Measurements from ENCODE around the gene ORC5.
"Not testable (repeated sequence)": the region's sequence is repeated elsewhere in the genome, so short reads cannot be mapped to it uniquely, and the experiment has no call there.

The ORC5 gene

DNA sequence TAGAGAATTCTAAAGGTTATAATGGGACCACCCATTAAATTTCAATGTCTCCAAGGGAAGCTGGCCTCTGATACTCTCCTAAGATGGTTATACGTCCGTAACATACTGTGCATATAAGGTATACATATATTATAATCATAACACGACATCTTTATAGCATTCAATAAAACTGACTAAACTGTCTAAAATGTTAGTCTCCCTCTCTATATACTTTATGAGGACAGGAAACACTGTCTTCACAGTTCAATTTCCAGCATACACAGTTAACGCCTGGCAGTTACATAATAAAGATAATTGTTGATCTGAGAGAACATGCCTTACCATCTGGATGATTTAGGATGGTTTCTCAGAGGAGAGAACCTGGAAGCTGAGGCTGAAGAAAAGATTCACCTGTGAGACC is 1.2 kb upstream of the ORC5 start:
- H3K4me1 Mint-ChIP-seq = peaks cover 32% of the 10 kb centered on the region
- no peaks in the 10 kb centered on the region for H3K36me3 Mint-ChIP-seq
- peak overlapping the region; percentile 95 for H3K4me3 Mint-ChIP-seq
- H3K9me3 Mint-ChIP-seq = peaks cover 5% of the 10 kb centered on the region
- H3K27me3 Mint-ChIP-seq = peaks cover 20% of the 10 kb centered on the region
- H3K27ac Mint-ChIP-seq = no peak overlapping the region

DNA sequence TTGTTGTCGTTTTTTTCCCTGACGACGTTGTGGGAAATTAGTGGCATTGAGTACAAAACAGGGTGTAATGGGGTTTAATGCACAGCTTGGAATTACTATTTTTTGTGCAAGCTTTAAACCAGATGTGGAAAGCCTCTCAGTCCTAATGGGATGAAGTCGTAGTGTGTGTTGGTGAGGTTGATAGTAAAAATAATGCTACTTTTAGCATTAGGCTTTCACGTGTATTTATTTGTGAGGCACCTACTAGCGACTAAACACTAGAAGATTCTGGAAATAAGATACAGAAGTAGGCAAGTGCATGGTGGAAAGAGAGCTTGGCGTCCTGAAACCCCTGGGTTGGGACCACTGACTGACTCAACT is 588 bp upstream of the ORC5 start:
- Mint-ChIP-seq H3K27me3 (peaks cover 20% of the 10 kb centered on the region), H3K36me3 (peaks cover 3% of the 10 kb centered on the region), H3K27ac (peak overlapping the region; percentile 97), H3K4me3 (peak overlapping the region; percentile 95), H3K4me1 (peaks cover 37% of the 10 kb centered on the region), H3K9me3 (peaks cover 5% of the 10 kb centered on the region)

GRCh38 chr7:104207348-104207730 is 474 bp downstream of the ORC5 start:
- Mint-ChIP-seq H3K27me3 (peaks cover 15% of the 10 kb centered on the region), H3K36me3 (peaks cover 8% of the 10 kb centered on the region), H3K4me3 (peak overlapping the region; percentile 95), H3K9me3 (no peaks in the 10 kb centered on the region), H3K4me1 (peaks cover 43% of the 10 kb centered on the region), H3K27ac (peak overlapping the region; percentile 97)

- Mint-ChIP-seq H3K27ac (peak overlapping the region; percentile 97), H3K36me3 (peaks cover 11% of the 10 kb centered on the region), H3K4me3 (peak overlapping the region; percentile 95), H3K27me3 (peaks cover 14% of the 10 kb centered on the region), H3K9me3 (no peaks in the 10 kb centered on the region), H3K4me1 (peaks cover 45% of the 10 kb centered on the region)
Observed at GRCh38 chr7:104206841-104207240, 972 bp downstream of the ORC5 start.

DNA sequence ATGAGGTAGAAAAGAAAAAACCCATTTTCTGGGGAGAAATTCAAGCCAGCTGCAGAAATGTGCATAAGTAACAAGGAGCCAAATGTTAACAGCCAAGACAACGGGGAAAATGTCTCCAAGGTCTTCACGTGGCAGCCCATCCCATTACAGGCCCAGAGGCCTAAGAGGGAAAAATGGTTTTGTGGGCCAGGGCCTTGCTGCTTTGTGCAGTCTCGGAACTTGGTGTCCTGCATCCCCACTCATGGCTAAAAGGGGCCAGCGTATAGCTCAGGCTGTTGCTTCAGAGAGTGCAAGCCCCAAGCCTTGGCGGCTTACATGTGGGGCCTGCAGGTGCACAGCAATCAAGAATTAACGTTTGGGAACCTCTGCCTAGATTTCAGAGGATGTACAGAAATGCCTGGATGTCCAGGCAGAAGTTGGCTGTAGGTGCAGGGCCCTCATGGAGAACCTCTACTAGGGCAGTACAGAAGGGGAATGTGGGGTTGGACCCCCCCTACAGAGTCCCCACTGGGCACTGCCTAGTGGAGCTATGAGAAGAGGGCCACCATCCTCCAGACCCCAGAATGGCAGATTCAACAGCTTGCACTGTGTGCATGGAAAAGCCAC is 9.0 kb downstream of the ORC5 start:
- H3K4me3 Mint-ChIP-seq = no peak overlapping the region
- H3K27ac Mint-ChIP-seq = no peak overlapping the region
- H3K4me1 Mint-ChIP-seq = peaks cover 18% of the 10 kb centered on the region
- no peaks in the 10 kb centered on the region for H3K27me3 Mint-ChIP-seq
- H3K36me3 Mint-ChIP-seq = peaks cover 44% of the 10 kb centered on the region
- H3K9me3 Mint-ChIP-seq = no peaks in the 10 kb centered on the region

DNA sequence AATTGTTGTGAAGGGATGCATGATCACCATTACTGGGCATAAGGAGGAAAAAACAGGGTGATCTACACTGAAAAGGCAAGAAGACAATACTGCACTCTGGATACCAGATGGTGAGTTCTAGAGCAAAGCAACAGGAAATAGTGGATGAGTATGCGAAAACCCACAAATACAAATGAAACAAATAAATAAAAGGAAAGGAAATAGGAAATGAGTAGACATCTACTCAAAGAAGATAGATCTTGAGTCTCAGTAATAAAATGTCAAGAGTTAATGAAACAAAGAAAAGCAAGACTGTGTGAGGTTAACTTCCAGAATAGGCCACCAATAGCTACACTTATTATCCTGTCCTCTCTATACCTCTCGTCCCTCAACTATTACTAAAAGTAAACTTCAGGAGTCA is 11.7 kb downstream of the ORC5 start:
- Mint-ChIP-seq H3K27ac (no peak overlapping the region), H3K27me3 (no peaks in the 10 kb centered on the region), H3K9me3 (no peaks in the 10 kb centered on the region), H3K36me3 (peaks cover 57% of the 10 kb centered on the region), H3K4me3 (no peak overlapping the region), H3K4me1 (peaks cover 13% of the 10 kb centered on the region)

- H3K27me3 Mint-ChIP-seq = no peaks in the 10 kb centered on the region
- peaks cover 43% of the 10 kb centered on the region for H3K36me3 Mint-ChIP-seq
- H3K4me3 Mint-ChIP-seq = no peak overlapping the region
- no peaks in the 10 kb centered on the region for H3K9me3 Mint-ChIP-seq
- H3K27ac Mint-ChIP-seq = no peak overlapping the region
- H3K4me1 Mint-ChIP-seq = peaks cover 23% of the 10 kb centered on the region
Observed at GRCh38 chr7:104192434-104192833, 15.4 kb downstream of the ORC5 start.

DNA sequence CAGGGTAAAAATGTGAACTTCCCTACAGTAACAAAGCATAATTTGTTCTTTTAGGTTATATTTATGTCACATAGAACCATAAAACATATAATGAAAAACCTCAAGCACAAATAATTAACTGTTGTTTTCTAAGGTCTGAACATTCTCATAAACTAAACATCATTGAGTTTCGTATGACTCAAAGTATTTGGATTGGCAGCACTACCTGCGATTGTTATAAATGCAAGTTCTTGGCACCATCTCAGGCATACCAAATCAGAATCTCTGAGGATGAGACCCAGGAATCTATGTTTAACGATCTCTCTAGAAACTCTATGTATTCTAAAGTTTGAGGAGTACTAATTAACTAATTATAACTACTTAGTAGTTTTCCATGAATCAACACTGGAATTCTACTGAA is 22.5 kb downstream of the ORC5 start:
- Mint-ChIP-seq H3K9me3 (no peaks in the 10 kb centered on the region), H3K4me1 (peaks cover 8% of the 10 kb centered on the region), H3K4me3 (no peak overlapping the region), H3K27ac (no peak overlapping the region), H3K27me3 (no peaks in the 10 kb centered on the region), H3K36me3 (peaks cover 24% of the 10 kb centered on the region)

DNA sequence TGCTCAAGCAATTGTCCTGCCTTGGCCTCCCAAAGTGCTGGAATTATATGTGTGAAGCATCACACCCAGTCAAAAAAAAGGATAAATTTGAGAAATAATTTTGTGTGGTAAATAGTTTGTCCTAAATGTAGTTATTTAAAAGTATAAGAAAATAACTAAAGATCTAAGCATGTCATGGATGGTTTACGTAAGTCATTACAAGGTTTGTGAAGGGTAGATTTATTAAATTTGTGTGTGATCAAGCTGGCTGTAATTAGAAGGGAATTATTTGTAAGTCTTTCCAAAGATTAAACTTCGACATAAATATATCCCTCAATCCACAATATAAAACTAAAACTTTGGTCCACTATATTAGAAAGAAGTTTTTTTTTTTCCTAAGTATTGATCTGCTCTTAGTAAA is 28.6 kb downstream of the ORC5 start:
- Mint-ChIP-seq H3K9me3 (peaks cover 8% of the 10 kb centered on the region), H3K4me3 (no peak overlapping the region), H3K27me3 (no peaks in the 10 kb centered on the region), H3K36me3 (peaks cover 36% of the 10 kb centered on the region), H3K4me1 (no peaks in the 10 kb centered on the region), H3K27ac (no peak overlapping the region)

DNA sequence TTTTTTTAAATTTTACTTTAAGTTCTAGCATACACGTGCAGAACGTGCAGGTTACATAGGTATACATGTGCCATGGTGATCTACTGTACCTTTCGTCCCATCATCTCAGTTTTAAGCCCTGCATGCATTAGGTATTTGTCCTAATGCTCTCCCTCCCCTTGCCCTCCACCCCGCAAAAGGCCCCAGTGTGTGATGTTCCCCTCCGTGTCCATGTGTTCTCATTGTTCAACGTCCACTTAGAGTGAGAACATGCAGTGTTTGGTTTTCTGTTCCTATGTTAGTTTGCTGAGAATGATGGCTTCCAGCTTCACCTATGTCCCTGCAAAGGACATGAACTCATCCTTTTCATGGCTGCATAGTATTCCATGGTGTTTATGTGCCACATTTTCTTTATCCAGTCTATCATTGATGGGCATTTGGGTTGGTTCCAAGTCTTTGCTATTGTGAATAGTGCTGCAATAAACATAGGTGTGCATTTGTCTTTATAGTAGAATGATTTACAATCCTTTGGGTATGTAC is 30.2 kb downstream of the ORC5 start:
- peaks cover 30% of the 10 kb centered on the region for H3K36me3 Mint-ChIP-seq
- H3K27ac Mint-ChIP-seq, H3K4me1 Mint-ChIP-seq, H3K4me3 Mint-ChIP-seq, H3K9me3 Mint-ChIP-seq, H3K27me3 Mint-ChIP-seq: not testable (repeated sequence)

- H3K27ac Mint-ChIP-seq = no peak overlapping the region
- no peak overlapping the region for H3K4me3 Mint-ChIP-seq
- peaks cover 32% of the 10 kb centered on the region for H3K36me3 Mint-ChIP-seq
- no peaks in the 10 kb centered on the region for H3K27me3 Mint-ChIP-seq
- peaks cover 8% of the 10 kb centered on the region for H3K9me3 Mint-ChIP-seq
- no peaks in the 10 kb centered on the region for H3K4me1 Mint-ChIP-seq
Observed at GRCh38 chr7:104176332-104176731, 31.5 kb downstream of the ORC5 start.

- H3K9me3 Mint-ChIP-seq = peaks cover 8% of the 10 kb centered on the region
- H3K4me3 Mint-ChIP-seq = no peak overlapping the region
- H3K27me3 Mint-ChIP-seq = no peaks in the 10 kb centered on the region
- peaks cover 26% of the 10 kb centered on the region for H3K36me3 Mint-ChIP-seq
- H3K4me1 Mint-ChIP-seq = no peaks in the 10 kb centered on the region
- no peak overlapping the region for H3K27ac Mint-ChIP-seq
Observed at GRCh38 chr7:104175361-104175984, 32.3 kb downstream of the ORC5 start.

DNA sequence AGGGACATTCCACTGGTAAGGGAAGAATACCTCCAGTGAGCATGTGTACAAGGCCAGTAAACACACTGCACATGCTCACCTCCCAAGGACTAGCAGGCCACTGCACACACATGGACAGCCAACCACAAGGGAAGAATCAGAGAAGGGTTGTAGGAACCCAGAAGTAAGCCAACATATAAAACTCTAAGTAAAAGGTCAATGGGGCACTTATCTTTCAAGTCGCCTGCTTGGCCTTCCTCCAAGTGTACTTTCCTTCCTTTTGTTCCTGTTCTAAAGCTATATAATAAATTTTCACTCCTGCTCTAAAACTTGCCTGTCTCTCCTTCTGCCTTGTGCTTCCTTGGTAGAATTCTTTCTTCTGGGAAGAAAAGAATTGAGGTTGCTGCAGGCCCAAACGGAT is 33.0 kb downstream of the ORC5 start:
- no peaks in the 10 kb centered on the region for H3K4me1 Mint-ChIP-seq
- H3K27ac Mint-ChIP-seq = no peak overlapping the region
- H3K27me3 Mint-ChIP-seq = no peaks in the 10 kb centered on the region
- H3K9me3 Mint-ChIP-seq = peaks cover 5% of the 10 kb centered on the region
- no peak overlapping the region for H3K4me3 Mint-ChIP-seq
- H3K36me3 Mint-ChIP-seq = peaks cover 28% of the 10 kb centered on the region

- Mint-ChIP-seq H3K4me3 (no peak overlapping the region), H3K9me3 (no peaks in the 10 kb centered on the region), H3K27me3 (no peaks in the 10 kb centered on the region), H3K27ac (no peak overlapping the region), H3K4me1 (no peaks in the 10 kb centered on the region), H3K36me3 (peaks cover 8% of the 10 kb centered on the region)
Observed at GRCh38 chr7:104162081-104162480, 45.7 kb downstream of the ORC5 start.

- no peaks in the 10 kb centered on the region for H3K9me3 Mint-ChIP-seq
- peaks cover 4% of the 10 kb centered on the region for H3K4me1 Mint-ChIP-seq
- peaks cover 8% of the 10 kb centered on the region for H3K36me3 Mint-ChIP-seq
- H3K27ac Mint-ChIP-seq = no peak overlapping the region
- no peak overlapping the region for H3K4me3 Mint-ChIP-seq
- no peaks in the 10 kb centered on the region for H3K27me3 Mint-ChIP-seq
Observed at GRCh38 chr7:104161244-104161643, 46.6 kb downstream of the ORC5 start.

DNA sequence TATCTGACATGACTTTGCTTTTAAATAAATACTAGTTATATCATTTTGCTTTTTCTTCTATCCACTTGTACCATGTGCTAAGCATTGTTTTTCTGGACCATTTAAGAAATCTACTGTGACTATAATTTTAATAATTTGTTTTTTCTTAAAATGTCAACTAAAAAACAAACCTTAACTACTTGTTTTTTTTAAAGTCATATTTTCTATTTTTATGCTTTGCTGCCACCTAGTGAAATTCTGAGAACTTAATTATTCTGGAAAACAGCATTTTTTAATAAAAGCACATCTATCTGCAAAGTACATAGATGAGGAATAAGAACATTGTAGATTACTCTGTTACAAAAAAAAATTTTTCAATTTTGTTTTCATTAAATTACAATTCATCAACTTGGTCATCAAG is 47.4 kb downstream of the ORC5 start:
- Mint-ChIP-seq H3K27ac (no peak overlapping the region), H3K36me3 (peaks cover 8% of the 10 kb centered on the region), H3K4me3 (no peak overlapping the region), H3K4me1 (peaks cover 4% of the 10 kb centered on the region), H3K9me3 (no peaks in the 10 kb centered on the region), H3K27me3 (no peaks in the 10 kb centered on the region)

- peaks cover 7% of the 10 kb centered on the region for H3K36me3 Mint-ChIP-seq
- no peaks in the 10 kb centered on the region for H3K27me3 Mint-ChIP-seq
- H3K4me3 Mint-ChIP-seq = no peak overlapping the region
- H3K9me3 Mint-ChIP-seq = no peaks in the 10 kb centered on the region
- H3K4me1 Mint-ChIP-seq = peaks cover 4% of the 10 kb centered on the region
- no peak overlapping the region for H3K27ac Mint-ChIP-seq
Observed at GRCh38 chr7:104156842-104157277, 51.0 kb downstream of the ORC5 start.

All from activated naive CD4-positive, alpha-beta T cell treated with anti-CD3 and anti-CD28 coated beads, Interleukin-2, amount 50 U/mL, for 24 hours (primary cell).